ENCODE results near the gene NME3.

- TF ChIP-seq CTCF (IDR thresholded peaks at IDR 0.05): no peak
- TF ChIP-seq POLR2A (IDR thresholded peaks at IDR 0.05): no peak
Measured at GRCh38 chr16:1765826-1766225, 5.5 kb downstream of the NME3 start.
